Gastroesophageal sphincter (tissue), 2 donors: Measurements from ENCODE around the gene PFKFB2.

Source experiments
- EP300 ChIP-seq: sonication (generic); formaldehyde crosslinking; IDR thresholded peaks from one replicate; pipeline ENCODE4 v1.6.1; 2017; ENCODE audit warnings: antibody characterized with exemption, mild to moderate bottlenecking
- POLR2A ChIP-seq, 2 donors: fragments of 450-650 bp; IDR thresholded peaks; one replicate each; pipeline ENCODE4 v1.6.1; 2017; ENCODE audit warnings: antibody characterized with exemption in 2 of 2, mild to moderate bottlenecking in 2 of 2, moderate library complexity in 1 of 2
- POLR2AphosphoS5 ChIP-seq: sonication (generic); formaldehyde crosslinking; IDR thresholded peaks from one replicate; pipeline ENCODE4 v1.6.1; 2017; ENCODE audit warnings: antibody characterized with exemption

GRCh38 chr1:207070811-207071210 is 17.7 kb downstream of the PFKFB2 start:
- no peak for TF ChIP-seq EP300
- no peak for TF ChIP-seq POLR2A (IDR thresholded peaks at IDR 0.05)
- no peak for TF ChIP-seq POLR2AphosphoS5
